T-helper 17 cell (primary cell): ENCODE results near the gene CDNF. TPM values are rescaled to one million over a fixed set of nuclear protein-coding genes. Genes with fewer than 3 reads are reported as not detected.

Experiments used
- ATAC-seq: fragments of 150-1000 bp; cut with Tn5 transposase; 2 replicates; pipeline ENCODE4 v1.10.0; 2021; ENCODE audit warnings: mild to moderate bottlenecking, moderate library complexity
- DNase-seq, 3 donors: peaks; one replicate each; pipeline versions ENCODE4 v3.0.0 to v3.0.0-alpha.2; 2020 to 2021
- H3K9me3 ChIP-seq: one replicate; pipeline ENCODE4 v1.7.0; 2013; ENCODE audit warnings: low read length, mild to moderate bottlenecking; ENCODE audit not compliant: control insufficient read depth, poor library complexity, severe bottlenecking
- H3K27ac Mint-ChIP-seq: one replicate; pipeline ENCODE4 v1.8.0; 2022; ENCODE audit warnings: mild to moderate bottlenecking, moderate library complexity, mixed read lengths
- H3K27me3 Mint-ChIP-seq: one replicate; pipeline ENCODE4 v1.8.0; 2022; ENCODE audit warnings: mixed read lengths
- H3K36me3 Mint-ChIP-seq: one replicate; pipeline ENCODE4 v1.8.0; 2022; ENCODE audit warnings: low read depth, mixed read lengths
- H3K4me1 Mint-ChIP-seq: one replicate; pipeline ENCODE4 v1.8.0; 2022; ENCODE audit warnings: mild to moderate bottlenecking, mixed read lengths
- H3K4me3 Mint-ChIP-seq: one replicate; pipeline ENCODE4 v1.8.0; 2022; ENCODE audit warnings: mild to moderate bottlenecking, moderate library complexity, mixed read lengths
- total RNA-seq, 4 donors: library from RNA in 2 of 4; stranded (reverse) in 2 of 4; gene quantifications; one replicate each; pipeline ENCODE4 v1.2.3 and lab custom pipeline; 2022 to 2026

The CDNF gene
- total RNA-seq, 2 donors from 2014 or later: 0.62 to 3.2 TPM

- H3K4me3 Mint-ChIP-seq: peak overlapping the region; percentile 7
- DNase-seq: no peak
These were observed 36.1 kb downstream of the CDNF start for GRCh38 chr10:14801723-14802122.

GRCh38 chr10:14800397-14800796 is 37.4 kb downstream of the CDNF start:
- no peaks in the 10 kb centered on the region for H3K36me3 Mint-ChIP-seq
- ATAC-seq: no peak
- peaks cover 2% of the 10 kb centered on the region for H3K4me1 Mint-ChIP-seq
- H3K27me3 Mint-ChIP-seq: peaks cover 11% of the 10 kb centered on the region
- H3K4me3 Mint-ChIP-seq: no peak overlapping the region
- no peaks in the 10 kb centered on the region for H3K9me3 ChIP-seq
- DNase-seq: no peak
- H3K27ac Mint-ChIP-seq: no peak overlapping the region

More at GRCh38 chr10:14801723-14802122, 36.1 kb downstream of the CDNF start:
- no peak overlapping the region for H3K27ac Mint-ChIP-seq
- H3K4me1 Mint-ChIP-seq: peaks cover 2% of the 10 kb centered on the region
- no peak for ATAC-seq
- no peaks in the 10 kb centered on the region for H3K36me3 Mint-ChIP-seq
- H3K9me3 ChIP-seq: no peaks in the 10 kb centered on the region
- peaks cover 11% of the 10 kb centered on the region for H3K27me3 Mint-ChIP-seq

GRCh38 chr10:14798636-14799035 is 39.2 kb downstream of the CDNF start:
- H3K4me3 Mint-ChIP-seq: no peak overlapping the region
- no peaks in the 10 kb centered on the region for H3K4me1 Mint-ChIP-seq
- DNase-seq: no peak
- no peaks in the 10 kb centered on the region for H3K36me3 Mint-ChIP-seq
- no peaks in the 10 kb centered on the region for H3K9me3 ChIP-seq
- no peak for ATAC-seq
- peaks cover 11% of the 10 kb centered on the region for H3K27me3 Mint-ChIP-seq
- H3K27ac Mint-ChIP-seq: no peak overlapping the region

GRCh38 chr10:14787938-14788337 is 49.9 kb downstream of the CDNF start:
- Mint-ChIP-seq H3K27me3 (peaks cover 6% of the 10 kb centered on the region), H3K4me3 (no peak overlapping the region), H3K27ac (no peak overlapping the region), H3K4me1 (peaks cover 2% of the 10 kb centered on the region), H3K36me3 (no peaks in the 10 kb centered on the region)
- ATAC-seq (no peak), DNase-seq (no peak)
- peaks cover 2% of the 10 kb centered on the region for H3K9me3 ChIP-seq

GRCh38 chr10:14784459-14785055 is 53.3 kb downstream of the CDNF start:
- no peak overlapping the region for H3K27ac Mint-ChIP-seq
- DNase-seq: no peak
- H3K4me1 Mint-ChIP-seq: peaks cover 4% of the 10 kb centered on the region
- no peaks in the 10 kb centered on the region for H3K36me3 Mint-ChIP-seq
- no peak for ATAC-seq
- H3K4me3 Mint-ChIP-seq: no peak overlapping the region
- H3K27me3 Mint-ChIP-seq: no peaks in the 10 kb centered on the region
- peaks cover 2% of the 10 kb centered on the region for H3K9me3 ChIP-seq

- peak; percentile 41 for ATAC-seq
- H3K9me3 ChIP-seq: no peaks in the 10 kb centered on the region
- Mint-ChIP-seq H3K27me3 (no peaks in the 10 kb centered on the region), H3K27ac (no peak overlapping the region), H3K36me3 (no peaks in the 10 kb centered on the region), H3K4me3 (no peak overlapping the region), H3K4me1 (peaks cover 4% of the 10 kb centered on the region)
- no peak for DNase-seq
These were observed 55.0 kb downstream of the CDNF start for GRCh38 chr10:14782691-14783363.

GRCh38 chr10:14781763-14782162 is 56.1 kb downstream of the CDNF start:
- Mint-ChIP-seq H3K36me3 (no peaks in the 10 kb centered on the region), H3K27me3 (no peaks in the 10 kb centered on the region), H3K4me3 (no peak overlapping the region), H3K4me1 (peaks cover 4% of the 10 kb centered on the region), H3K27ac (no peak overlapping the region)
- no peaks in the 10 kb centered on the region for H3K9me3 ChIP-seq
- DNase-seq: no peak
- ATAC-seq: no peak

- ATAC-seq: no peak
- Mint-ChIP-seq H3K4me3 (no peak overlapping the region), H3K4me1 (peaks cover 4% of the 10 kb centered on the region), H3K27me3 (peaks cover 14% of the 10 kb centered on the region), H3K36me3 (no peaks in the 10 kb centered on the region), H3K27ac (no peak overlapping the region)
- no peaks in the 10 kb centered on the region for H3K9me3 ChIP-seq
- DNase-seq: no peak
These were observed 58.7 kb downstream of the CDNF start for GRCh38 chr10:14779001-14779651.

- Mint-ChIP-seq H3K36me3 (no peaks in the 10 kb centered on the region), H3K4me3 (no peak overlapping the region), H3K27me3 (peaks cover 15% of the 10 kb centered on the region), H3K4me1 (no peaks in the 10 kb centered on the region), H3K27ac (no peak overlapping the region)
- no peak for DNase-seq
- H3K9me3 ChIP-seq: no peaks in the 10 kb centered on the region
- no peak for ATAC-seq
These were observed 61.3 kb downstream of the CDNF start for GRCh38 chr10:14776546-14776945.

GRCh38 chr10:14775656-14776055 is 62.2 kb downstream of the CDNF start:
- no peaks in the 10 kb centered on the region for H3K4me1 Mint-ChIP-seq
- H3K27me3 Mint-ChIP-seq: peaks cover 15% of the 10 kb centered on the region
- H3K4me3 Mint-ChIP-seq: no peak overlapping the region
- H3K27ac Mint-ChIP-seq: no peak overlapping the region
- ATAC-seq: no peak
- H3K9me3 ChIP-seq: no peaks in the 10 kb centered on the region
- no peaks in the 10 kb centered on the region for H3K36me3 Mint-ChIP-seq
- no peak for DNase-seq

GRCh38 chr10:14774797-14775196 is 63.0 kb downstream of the CDNF start, which contains the start of gene FAM107B:
TSS of gene FAM107B (minus strand) at chr10:14774897. CDS start at chr10:14774663, 234 bp downstream.
- Mint-ChIP-seq H3K4me3 (no peak within 1 kb of the TSS), H3K27me3 (peaks cover 15% of the 10 kb centered on the region), H3K36me3 (no peaks in the 10 kb centered on the region), H3K4me1 (no peaks in the 10 kb centered on the region), H3K27ac (no peak within 1 kb of the TSS)
- ATAC-seq (no peak), DNase-seq (no peak)
- no peaks in the 10 kb centered on the region for H3K9me3 ChIP-seq

GRCh38 chr10:14774214-14774580 is 63.6 kb downstream of the CDNF start:
- Mint-ChIP-seq H3K27me3 (peaks cover 15% of the 10 kb centered on the region), H3K4me1 (no peaks in the 10 kb centered on the region), H3K36me3 (no peaks in the 10 kb centered on the region), H3K4me3 (no peak overlapping the region), H3K27ac (no peak overlapping the region)
- DNase-seq (no peak), ATAC-seq (no peak)
- no peaks in the 10 kb centered on the region for H3K9me3 ChIP-seq

GRCh38 chr10:14773551-14774213 is 64.2 kb downstream of the CDNF start:
- Mint-ChIP-seq H3K27me3 (peaks cover 15% of the 10 kb centered on the region), H3K27ac (no peak overlapping the region), H3K36me3 (no peaks in the 10 kb centered on the region), H3K4me1 (no peaks in the 10 kb centered on the region), H3K4me3 (no peak overlapping the region)
- no peaks in the 10 kb centered on the region for H3K9me3 ChIP-seq
- DNase-seq: no peak
- ATAC-seq: no peak
